K562 (cell line): ENCODE results near the gene UQCRFS1. TPM values are rescaled to one million over a fixed set of nuclear protein-coding genes. Genes with fewer than 3 reads are reported as not detected.

Experiments used
- ATAC-seq: fragments of 200-7000 bp; cut with Tn5 transposase; 3 replicates; pipeline ENCODE4 v1.9.1; 2020; ENCODE audit warnings: moderate library complexity
- BruUV-seq: library from RNA; stranded (reverse); fragments of 400-500 nt; replicated peaks from 2 replicates; lab custom pipeline; 2021; lab: Mats Ljungman, UMichigan
- CTCF ChIA-PET: fragments of 300-600 bp; formaldehyde crosslinking; extraction: SDS; loops from one replicate; lab custom pipeline; 2021; ENCODE audit warnings: low intra/inter-chr PET ratio; lab: Yijun Ruan, JAX
- POLR2A ChIA-PET: fragments of 300-600, 350-650 bp; sonication (Branson Sonifier 250); formaldehyde crosslinking; extraction: SDS; loops from one replicate; lab custom pipeline; 2021; ENCODE audit warnings: antibody characterized with exemption, inconsistent platforms; lab: Yijun Ruan, JAX
- DNase-seq, 4 experiments: peaks; one replicate each; pipeline versions ENCODE4 v3.0.0 to v3.0.0-alpha.2; 2011 to 2018; ENCODE audit warnings: low spot score in 3 of 4, mixed read lengths in 3 of 4; ENCODE audit errors: extremely low read depth in 1 of 4
- FAIRE-seq: peaks from 2 replicates; lab custom pipeline; 2011; peaks lifted over from hg19 to GRCh38; lab: Jason Lieb, UNC
- H2AFZ ChIP-seq: 2 replicates; pipeline ENCODE4 v1.6.0; 2011; ENCODE audit warnings: low read depth, low read length, control low read depth, inconsistent platforms
- H3K27ac ChIP-seq: fragments of 200-600 bp; 3 replicates; pipeline ENCODE4 v1.8.0; 2011; ENCODE audit warnings: low read depth, mild to moderate bottlenecking, control low read depth, inconsistent platforms, low read length, moderate library complexity, mixed read lengths; ENCODE audit errors: extremely low read depth
- H3K27me3 ChIP-seq, 2 experiments: fragments of 300-600 bp in 1 of 2; 2 replicates in 1 of 2; 3 replicates in 1 of 2; pipeline versions ENCODE4 v1.6.0 to v1.8.0; 2011; ENCODE audit warnings: inconsistent platforms in 2 of 2, low read length in 2 of 2, mild to moderate bottlenecking in 1 of 2, mixed read lengths in 1 of 2, moderate library complexity in 1 of 2; ENCODE audit not compliant: control insufficient read depth in 2 of 2, insufficient read depth in 2 of 2
- H3K36me3 ChIP-seq: fragments of 300-600 bp; 3 replicates; pipeline ENCODE4 v1.8.0; 2011; ENCODE audit warnings: mild to moderate bottlenecking, low read length, inconsistent platforms; ENCODE audit not compliant: control insufficient read depth, insufficient read depth
- H3K4me1 ChIP-seq, 2 experiments: fragments of 200-600 bp in 1 of 2; replicated peaks in 1 of 2; 2 replicates in 1 of 2; 3 replicates in 1 of 2; pipeline versions ENCODE4 v1.5.1 to v1.8.0; 2011; ENCODE audit warnings: inconsistent platforms in 2 of 2, low read length in 2 of 2, mild to moderate bottlenecking in 1 of 2, mixed read lengths in 1 of 2, moderate library complexity in 1 of 2; ENCODE audit not compliant: control insufficient read depth in 2 of 2, insufficient read depth in 2 of 2
- H3K4me2 ChIP-seq: 2 replicates; pipeline ENCODE4 v1.6.1; 2011; ENCODE audit warnings: low read length, control low read depth, inconsistent platforms, mixed read lengths; ENCODE audit not compliant: insufficient read depth
- H3K4me3 ChIP-seq: fragments of 200-600 bp; sonication (generic), shearing (Covaris generic); 2 replicates; pipeline ENCODE4 v1.5.1; 2016; ENCODE audit warnings: control low read depth, inconsistent platforms
- H3K79me2 ChIP-seq: fragments of 200-600 bp; 3 replicates; pipeline ENCODE4 v1.8.0; 2011; ENCODE audit warnings: low read length, inconsistent platforms; ENCODE audit not compliant: control insufficient read depth, insufficient read depth
- H3K9ac ChIP-seq, 2 experiments: 2 replicates each; pipeline versions ENCODE4 v1.6.0 to v1.6.1; 2011; ENCODE audit warnings: low read depth in 2 of 2, low read length in 2 of 2, control low read depth in 1 of 2, inconsistent platforms in 1 of 2, mild to moderate bottlenecking in 1 of 2, mixed read lengths in 1 of 2; ENCODE audit not compliant: insufficient read depth in 1 of 2
- H3K9me1 ChIP-seq: one replicate; pipeline ENCODE4 v1.6.0; 2011; ENCODE audit warnings: inconsistent platforms, mild to moderate bottlenecking, low read length, moderate library complexity; ENCODE audit not compliant: control insufficient read depth, insufficient read depth
- H3K9me3 ChIP-seq: replicated peaks from 2 replicates; pipeline ENCODE4 v1.5.1; 2011; ENCODE audit warnings: low read depth, low read length, inconsistent platforms; ENCODE audit not compliant: control insufficient read depth, insufficient read depth
- H4K20me1 ChIP-seq: replicated peaks from 2 replicates; pipeline ENCODE4 v1.6.1; 2011; ENCODE audit warnings: low read length, inconsistent platforms, mixed read lengths; ENCODE audit not compliant: control insufficient read depth, insufficient read depth
- BACH1 ChIP-seq: fragments of 200-800 bp; sonication (Bioruptor generic); IDR thresholded peaks from 2 replicates; pipeline ENCODE4 v1.6.1; 2016; ENCODE audit warnings: missing genetic modification characterization, missing compliant biosample characterization
- CBFB ChIP-seq: sonication (generic); formaldehyde crosslinking; IDR thresholded peaks from 2 replicates; pipeline ENCODE4 v1.4.0; 2020; ENCODE audit warnings: mild to moderate bottlenecking, missing genetic modification reagents
- CXXC5 ChIP-seq: fragments of 250-450 bp; sonication (Bioruptor Pico); IDR thresholded peaks from 2 replicates; pipeline ENCODE4 v1.8.0; 2022; ENCODE audit warnings: inconsistent platforms, mild to moderate bottlenecking, moderate library complexity
- FOXJ2 ChIP-seq: fragments of 200-800 bp; sonication (Bioruptor generic); IDR thresholded peaks from 2 replicates; pipeline ENCODE4 v1.6.1; 2016; ENCODE audit warnings: missing genetic modification characterization, missing compliant biosample characterization
- GATA2 ChIP-seq: sonication (generic); formaldehyde crosslinking; IDR thresholded peaks from 2 replicates; pipeline ENCODE4 v1.4.0; 2020; ENCODE audit warnings: mild to moderate bottlenecking, missing genetic modification reagents
- NFE2L1 ChIP-seq: fragments of 450-650 bp; IDR thresholded peaks from 2 replicates; pipeline ENCODE4 v1.6.1; 2016; ENCODE audit warnings: missing genetic modification characterization, low read depth, mild to moderate bottlenecking, missing compliant biosample characterization, moderate library complexity, borderline replicate concordance
- RBM15 ChIP-seq: fragments of 200-400 bp; formaldehyde crosslinking; IDR thresholded peaks from 2 replicates; pipeline ENCODE4 v1.6.1; 2018; ENCODE audit warnings: mild to moderate bottlenecking, low read length, moderate library complexity; ENCODE audit not compliant: insufficient read depth
- SRF ChIP-seq, 2 experiments: fragments of 250-450, 450-650 bp in 1 of 2; sonication (Bioruptor Pico) in 1 of 2; sonication (generic) in 1 of 2; formaldehyde crosslinking; IDR thresholded peaks; 2 replicates each; pipeline versions ENCODE4 v1.5.0 to v1.5.1; 2020 to 2022; ENCODE audit warnings: mild to moderate bottlenecking in 1 of 2, missing genetic modification reagents in 1 of 2
- TCF7 ChIP-seq: sonication (generic); IDR thresholded peaks from 2 replicates; pipeline ENCODE4 v1.6.1; 2016; ENCODE audit warnings: antibody characterized with exemption, borderline replicate concordance
- ZBTB7A ChIP-seq: IDR thresholded peaks from 2 replicates; pipeline ENCODE4 v1.6.1; 2011; ENCODE audit warnings: low read depth, mild to moderate bottlenecking, low read length, moderate library complexity, borderline replicate concordance; ENCODE audit not compliant: control insufficient read depth
- ZKSCAN3 ChIP-seq: fragments of 250-450 bp; sonication (Bioruptor Pico); IDR thresholded peaks from 2 replicates; pipeline ENCODE4 v1.4.0; 2020
- ZNF121 ChIP-seq: sonication (generic); formaldehyde crosslinking; conservative IDR thresholded peaks from 2 replicates; pipeline ENCODE4 v1.8.0; 2022; ENCODE audit warnings: missing genetic modification reagents
- ZNF778 ChIP-seq: fragments of 450-650 bp; formaldehyde crosslinking; IDR thresholded peaks from 2 replicates; pipeline ENCODE4 v1.4.0; 2020; ENCODE audit warnings: mild to moderate bottlenecking, moderate library complexity
- WGBS: fragments of 100-300 bp; shearing (Covaris generic); methylation state at CpG from one replicate; pipeline ENCODE4 v1.1.6; 2016; ENCODE audit warnings: low coverage, mixed read lengths; ENCODE audit not compliant: insufficient coverage; ENCODE audit errors: missing lambda C conversion rate; 5-methylcytosine and 5-hydroxymethylcytosine counted together
- in situ Hi-C: fragments of 300-500 bp; cut with MboI; formaldehyde crosslinking; loops from 4 replicates; pipeline ENCODE4 v1.15.0; 2018; ENCODE audit warnings: inconsistent platforms, mixed read lengths
- intact Hi-C: fragments of 100-400 bp; cut with micrococcal nuclease; formaldehyde crosslinking; loops from 2 replicates; pipeline ENCODE4 v1.14.2; 2022
- polyA plus RNA-seq, 8 experiments: library from polyadenylated mRNA; depleted of rRNA in 4 of 8; stranded (reverse) in 5 of 8; unstranded in 3 of 8; fragments of >200 nt; fragmentation: Nextera tagmentation in 2 of 8; fragmentation: Illumina TruSeq in 1 of 8; extraction: Ambion mirVana in 2 of 8; extraction: Trizol in 1 of 8; gene quantifications; 2 replicates each; pipeline versions ENCODE4 v1.2.1 to v1.2.3, GENCODE V29; 2011 to 2014; ENCODE audit warnings: inconsistent platforms in 1 of 8, missing spikeins in 1 of 8
- total RNA-seq, 7 experiments: library from RNA; depleted of rRNA in 6 of 7; stranded (reverse); fragments of >200 nt in 6 of 7; fragmentation: Illumina TruSeq in 2 of 7; extraction: Trizol in 2 of 7; gene quantifications; 2 replicates each; pipeline versions ENCODE4 v1.2.1 to v1.2.3, GENCODE V29; 2011 to 2021; ENCODE audit warnings: low replicate concordance in 1 of 7
- TF ChIP-seq, protein P1 (sequence below): fragments of 250-450 bp; sonication (Bioruptor Pico); IDR thresholded peaks from 2 replicates; pipeline ENCODE4 v1.9.0; 2021; ENCODE audit warnings: mild to moderate bottlenecking
- TF ChIP-seq, protein P2 (sequence below): fragments of 250-450 bp; sonication (Bioruptor Pico); IDR thresholded peaks from 2 replicates; pipeline ENCODE4 v1.4.0; 2020; ENCODE audit warnings: mild to moderate bottlenecking
- TF ChIP-seq, protein P3 (sequence below): fragments of 250-450 bp; sonication (Bioruptor Pico); IDR thresholded peaks from 2 replicates; pipeline ENCODE4 v1.8.0; 2022; ENCODE audit warnings: moderate library complexity, mild to moderate bottlenecking, inconsistent platforms
- TF ChIP-seq, protein P4 (sequence below): fragments of 450-650 bp; IDR thresholded peaks from 2 replicates; pipeline ENCODE4 v1.7.0; 2016; ENCODE audit warnings: borderline replicate concordance

Gene UQCRFS1
- total and polyA plus RNA-seq, 9 of the 15 experiments (the other 6 are each of a cell fraction or from before 2014, with no cell fraction given) = 10.8 to 110 (median 64.7) TPM

DNA sequence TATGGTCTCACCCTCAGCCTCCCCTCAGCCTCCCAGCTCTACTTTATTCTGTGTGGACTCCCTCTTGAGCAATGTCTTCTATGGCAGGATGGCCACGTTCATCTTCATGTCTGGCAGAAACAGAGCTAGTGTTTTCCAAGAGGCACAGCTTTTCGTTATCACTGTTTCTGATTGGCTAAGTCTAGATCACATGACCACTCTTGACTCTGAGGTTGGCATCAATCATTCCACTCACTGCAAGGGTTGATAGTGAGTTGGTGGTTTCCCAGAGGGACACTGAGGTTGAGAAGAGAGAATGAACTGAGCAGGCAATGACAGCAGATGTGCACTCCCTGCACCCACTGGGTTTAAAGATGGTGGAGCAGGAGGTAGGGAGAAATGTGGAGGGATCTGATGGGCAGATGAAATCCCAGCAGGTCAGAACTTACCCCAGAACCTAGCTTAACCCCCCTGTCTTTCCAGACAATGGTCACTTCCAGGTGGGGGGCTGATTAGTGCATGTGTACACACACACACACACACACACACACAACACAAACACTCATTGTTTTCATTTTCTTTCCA is 26.3 kb upstream of the UQCRFS1 start (continued):
- TF ChIP-seq FOXJ2 (tag) = no peak
- no peak for TF ChIP-seq ZBTB7A
- TF ChIP-seq, protein P1, sequence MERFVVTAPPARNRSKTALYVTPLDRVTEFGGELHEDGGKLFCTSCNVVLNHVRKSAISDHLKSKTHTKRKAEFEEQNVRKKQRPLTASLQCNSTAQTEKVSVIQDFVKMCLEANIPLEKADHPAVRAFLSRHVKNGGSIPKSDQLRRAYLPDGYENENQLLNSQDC = no peak
- no peak for TF ChIP-seq GATA2
- TF ChIP-seq, protein P2, sequence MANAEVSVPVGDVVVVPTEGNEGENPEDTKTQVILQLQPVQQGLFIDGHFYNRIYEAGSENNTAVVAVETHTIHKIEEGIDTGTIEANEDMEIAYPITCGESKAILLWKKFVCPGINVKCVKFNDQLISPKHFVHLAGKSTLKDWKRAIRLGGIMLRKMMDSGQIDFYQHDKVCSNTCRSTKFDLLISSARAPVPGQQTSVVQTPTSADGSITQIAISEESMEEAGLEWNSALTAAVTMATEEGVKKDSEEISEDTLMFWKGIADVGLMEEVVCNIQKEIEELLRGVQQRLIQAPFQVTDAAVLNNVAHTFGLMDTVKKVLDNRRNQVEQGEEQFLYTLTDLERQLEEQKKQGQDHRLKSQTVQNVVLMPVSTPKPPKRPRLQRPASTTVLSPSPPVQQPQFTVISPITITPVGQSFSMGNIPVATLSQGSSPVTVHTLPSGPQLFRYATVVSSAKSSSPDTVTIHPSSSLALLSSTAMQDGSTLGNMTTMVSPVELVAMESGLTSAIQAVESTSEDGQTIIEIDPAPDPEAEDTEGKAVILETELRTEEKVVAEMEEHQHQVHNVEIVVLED (CRISPR knock-in tag) = no peak
- no peak for TF ChIP-seq ZKSCAN3
- no peak for TF ChIP-seq BACH1

DNA sequence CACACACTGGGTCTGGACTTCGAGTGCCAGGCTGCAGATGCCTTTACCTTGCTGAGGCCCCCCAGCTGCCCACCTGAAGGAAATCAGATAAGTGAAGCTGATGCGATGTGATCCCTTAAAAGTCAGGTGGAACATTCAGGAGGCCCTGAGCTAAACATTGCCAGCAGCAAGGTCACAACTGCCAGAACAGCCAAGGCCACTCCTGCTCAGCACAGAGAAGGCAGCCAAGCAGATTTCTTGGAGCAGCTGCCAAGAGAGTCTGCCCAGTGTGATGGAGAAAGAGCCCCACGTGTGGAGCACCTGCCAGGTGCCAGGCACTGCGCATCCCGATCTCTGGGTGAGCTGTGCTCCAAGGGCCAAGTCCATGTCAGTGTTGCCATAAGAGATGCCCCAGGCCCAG is 20.6 kb upstream of the UQCRFS1 start:
- no peaks in the 10 kb centered on the region for H3K9me1 ChIP-seq
- no peak for DNase-seq
- in situ Hi-C loops (no loop called here), intact Hi-C loops (no loop called here)
- POLR2A ChIA-PET = interaction anchor here (1.0 kb wide), 1 partner anchor 12 kb away, joined by 3 read pairs; no protein-coding TSS in a partner anchor
- no peak for FAIRE-seq
- H3K27ac ChIP-seq = no peak overlapping the region
- no peak overlapping the region for H3K4me2 ChIP-seq
- H3K4me1 ChIP-seq = no peaks in the 10 kb centered on the region
- no peak overlapping the region for H2AFZ ChIP-seq
- BruUV-seq = no TSS peak
- H3K9me3 ChIP-seq = no peaks in the 10 kb centered on the region
- H3K4me3 ChIP-seq = no peak overlapping the region
- no peak overlapping the region for H3K9ac ChIP-seq
- TF ChIP-seq TCF7 (no peak), ZNF778 (CRISPR knock-in tag) (no peak), CXXC5 (CRISPR knock-in tag) (no peak), NFE2L1 (no peak), SRF (CRISPR knock-in tag; IDR thresholded peaks at IDR 0.05) (no peak), RBM15 (no peak), ZNF121 (CRISPR knock-in tag) (no peak), CBFB (no peak)
- TF ChIP-seq, protein P3, sequence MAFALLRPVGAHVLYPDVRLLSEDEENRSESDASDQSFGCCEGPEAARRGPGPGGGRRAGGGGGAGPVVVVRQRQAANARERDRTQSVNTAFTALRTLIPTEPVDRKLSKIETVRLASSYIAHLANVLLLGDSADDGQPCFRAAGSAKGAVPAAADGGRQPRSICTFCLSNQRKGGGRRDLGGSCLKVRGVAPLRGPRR (CRISPR knock-in tag) = no peak
- TF ChIP-seq, protein P4, sequence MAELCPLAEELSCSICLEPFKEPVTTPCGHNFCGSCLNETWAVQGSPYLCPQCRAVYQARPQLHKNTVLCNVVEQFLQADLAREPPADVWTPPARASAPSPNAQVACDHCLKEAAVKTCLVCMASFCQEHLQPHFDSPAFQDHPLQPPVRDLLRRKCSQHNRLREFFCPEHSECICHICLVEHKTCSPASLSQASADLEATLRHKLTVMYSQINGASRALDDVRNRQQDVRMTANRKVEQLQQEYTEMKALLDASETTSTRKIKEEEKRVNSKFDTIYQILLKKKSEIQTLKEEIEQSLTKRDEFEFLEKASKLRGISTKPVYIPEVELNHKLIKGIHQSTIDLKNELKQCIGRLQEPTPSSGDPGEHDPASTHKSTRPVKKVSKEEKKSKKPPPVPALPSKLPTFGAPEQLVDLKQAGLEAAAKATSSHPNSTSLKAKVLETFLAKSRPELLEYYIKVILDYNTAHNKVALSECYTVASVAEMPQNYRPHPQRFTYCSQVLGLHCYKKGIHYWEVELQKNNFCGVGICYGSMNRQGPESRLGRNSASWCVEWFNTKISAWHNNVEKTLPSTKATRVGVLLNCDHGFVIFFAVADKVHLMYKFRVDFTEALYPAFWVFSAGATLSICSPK = no peak
- ATAC-seq = no peak
- CTCF ChIA-PET = no interaction called here
- no peaks in the 10 kb centered on the region; a peak in 1 of 5 replicates for H3K27me3 ChIP-seq
- no peaks in the 10 kb centered on the region for H4K20me1 ChIP-seq
- no peaks in the 10 kb centered on the region for H3K36me3 ChIP-seq
- WGBS = 0% methylated on average over 5 of the region's 5 CpGs
- no peaks in the 10 kb centered on the region for H3K79me2 ChIP-seq
